Measurements from ENCODE around the gene RHBDL3.

Gene RHBDL3

DNA sequence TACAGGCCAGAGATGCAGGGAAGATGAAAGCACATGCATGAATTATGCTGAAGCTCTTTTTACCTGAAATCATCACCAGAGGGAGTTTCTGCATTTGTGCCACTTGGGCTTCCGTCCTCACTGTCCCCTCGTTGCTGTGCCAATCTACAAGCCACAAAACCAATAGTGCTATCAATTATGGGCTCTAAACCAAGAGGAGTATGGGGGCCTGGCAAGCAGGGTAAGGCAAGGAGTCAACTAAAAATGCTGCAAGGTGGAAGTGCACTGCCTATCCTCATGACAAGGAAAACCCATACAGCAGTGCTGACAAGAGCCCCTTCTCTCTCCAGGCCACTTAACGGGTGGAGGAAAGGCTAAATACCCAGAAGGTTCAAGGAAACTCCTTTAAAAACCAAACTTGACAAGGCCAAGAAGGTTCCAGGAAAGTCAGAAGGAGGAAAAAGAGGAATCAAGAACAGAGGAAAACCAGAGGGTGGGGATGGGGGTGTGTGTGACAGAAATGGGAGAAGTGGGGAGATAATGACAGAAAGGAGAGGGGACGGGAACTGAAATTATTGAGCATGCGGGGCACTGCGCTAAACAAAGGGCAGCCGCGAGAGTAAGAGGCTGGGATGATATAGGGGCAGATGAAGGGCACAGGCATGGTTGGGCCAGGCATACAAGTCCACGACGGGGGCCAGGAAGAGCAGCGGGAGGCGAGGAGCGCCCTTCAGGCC, 75.7 kb downstream of the RHBDL3 start:
- TF ChIP-seq, protein P1, sequence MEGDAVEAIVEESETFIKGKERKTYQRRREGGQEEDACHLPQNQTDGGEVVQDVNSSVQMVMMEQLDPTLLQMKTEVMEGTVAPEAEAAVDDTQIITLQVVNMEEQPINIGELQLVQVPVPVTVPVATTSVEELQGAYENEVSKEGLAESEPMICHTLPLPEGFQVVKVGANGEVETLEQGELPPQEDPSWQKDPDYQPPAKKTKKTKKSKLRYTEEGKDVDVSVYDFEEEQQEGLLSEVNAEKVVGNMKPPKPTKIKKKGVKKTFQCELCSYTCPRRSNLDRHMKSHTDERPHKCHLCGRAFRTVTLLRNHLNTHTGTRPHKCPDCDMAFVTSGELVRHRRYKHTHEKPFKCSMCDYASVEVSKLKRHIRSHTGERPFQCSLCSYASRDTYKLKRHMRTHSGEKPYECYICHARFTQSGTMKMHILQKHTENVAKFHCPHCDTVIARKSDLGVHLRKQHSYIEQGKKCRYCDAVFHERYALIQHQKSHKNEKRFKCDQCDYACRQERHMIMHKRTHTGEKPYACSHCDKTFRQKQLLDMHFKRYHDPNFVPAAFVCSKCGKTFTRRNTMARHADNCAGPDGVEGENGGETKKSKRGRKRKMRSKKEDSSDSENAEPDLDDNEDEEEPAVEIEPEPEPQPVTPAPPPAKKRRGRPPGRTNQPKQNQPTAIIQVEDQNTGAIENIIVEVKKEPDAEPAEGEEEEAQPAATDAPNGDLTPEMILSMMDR (IDR thresholded peaks at IDR 0.05; ENCODE audit: borderline replicate concordance, control extremely low read depth, extremely low read depth, insufficient read depth, missing control alignments), result no peak
- peak; percentile 57 for DNase-seq (ENCODE audit: low spot score)
- in situ Hi-C loops (cut with MboI; ENCODE audit: low sequenced_read_pairs, unreplicated experiment), result no loop called here

DNA sequence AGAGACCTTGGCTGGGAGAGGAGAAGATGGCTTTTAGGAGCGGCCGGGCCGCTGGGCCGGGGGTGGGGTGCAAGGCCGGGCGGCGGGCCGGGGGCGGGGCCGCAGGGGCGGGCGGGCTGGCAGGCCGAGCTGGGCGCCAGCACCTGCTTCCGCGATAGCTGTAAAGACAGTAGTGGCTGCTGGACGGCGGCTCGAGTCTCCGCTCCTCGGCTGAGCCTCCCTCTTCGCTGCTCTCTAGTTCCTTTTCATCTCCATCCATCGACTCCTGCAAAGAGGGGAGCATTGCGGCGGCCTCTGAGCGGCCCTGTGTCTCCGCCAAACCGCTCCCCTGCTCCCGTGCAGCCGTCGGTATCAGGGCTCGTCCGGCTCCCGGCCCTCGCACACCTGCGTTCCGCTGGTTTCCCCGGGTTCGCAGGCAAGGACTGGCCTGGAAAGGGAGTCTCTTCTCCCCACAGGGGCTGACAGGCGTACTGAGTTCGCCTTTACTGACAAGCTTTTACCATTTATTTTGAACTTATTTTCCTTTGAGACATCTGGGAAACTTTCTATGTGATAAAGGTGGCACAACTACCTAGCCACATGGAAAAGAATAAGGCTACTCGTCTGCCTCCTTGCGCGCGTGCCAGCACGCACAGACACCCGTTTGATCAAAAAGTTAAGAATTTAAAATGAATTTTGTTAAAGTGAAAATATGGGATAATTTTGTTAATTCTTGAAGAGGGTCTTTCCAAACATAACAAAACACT, 76.4 kb downstream of the RHBDL3 start, which contains the start of gene C17orf75:
Gene C17orf75 (minus strand): TSS at position 317 of the 746 bp plus-strand sequence. CDS start 34 bp downstream, at position 283.
- peak; percentile 84 for DNase-seq (ENCODE audit: low spot score)
- in situ Hi-C loops (cut with MboI; ENCODE audit: low sequenced_read_pairs, unreplicated experiment), result no loop called here
- TF ChIP-seq, protein P1 (IDR thresholded peaks at IDR 0.05; ENCODE audit: borderline replicate concordance, control extremely low read depth, extremely low read depth, insufficient read depth, missing control alignments), result no peak

DNA sequence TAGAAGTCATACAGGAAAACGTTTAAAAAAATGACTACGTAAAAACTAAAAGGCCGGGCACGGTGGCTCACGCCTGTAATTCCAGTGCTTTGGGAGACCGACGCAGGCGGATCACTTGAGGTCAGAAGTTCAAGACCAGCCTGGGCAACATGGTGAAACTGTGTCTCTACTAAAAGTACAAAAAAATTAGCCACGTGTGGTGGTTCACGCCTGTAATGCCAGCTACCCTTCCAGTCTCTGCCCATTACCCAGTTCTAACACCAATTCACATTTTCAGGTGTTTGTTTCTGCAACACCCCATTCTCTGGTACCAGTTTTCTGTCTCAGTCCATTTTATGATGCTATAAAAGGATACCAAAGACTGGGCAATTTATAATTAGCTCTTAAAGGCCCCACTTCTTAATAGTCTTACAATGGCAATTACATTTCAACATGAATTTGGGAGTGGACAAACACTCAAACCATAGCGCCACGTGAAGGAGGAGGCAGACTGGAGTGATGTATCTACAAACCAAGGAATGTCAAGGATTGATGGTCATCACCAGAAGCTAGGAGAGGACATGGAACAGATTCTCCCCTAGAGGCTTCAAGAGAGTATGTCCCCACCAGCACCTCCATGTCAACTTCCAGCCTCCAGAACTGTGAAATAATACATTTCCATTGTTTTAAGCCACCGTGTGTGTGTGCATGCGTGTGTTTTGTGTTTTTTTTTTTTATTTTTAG, 77.1 kb downstream of the RHBDL3 start:
- TF ChIP-seq, protein P1 (IDR thresholded peaks at IDR 0.05; ENCODE audit: borderline replicate concordance, control extremely low read depth, extremely low read depth, insufficient read depth, missing control alignments), result no peak
- DNase-seq (ENCODE audit: low spot score), result no peak
- in situ Hi-C loops (cut with MboI; ENCODE audit: low sequenced_read_pairs, unreplicated experiment), result no loop called here

DNA sequence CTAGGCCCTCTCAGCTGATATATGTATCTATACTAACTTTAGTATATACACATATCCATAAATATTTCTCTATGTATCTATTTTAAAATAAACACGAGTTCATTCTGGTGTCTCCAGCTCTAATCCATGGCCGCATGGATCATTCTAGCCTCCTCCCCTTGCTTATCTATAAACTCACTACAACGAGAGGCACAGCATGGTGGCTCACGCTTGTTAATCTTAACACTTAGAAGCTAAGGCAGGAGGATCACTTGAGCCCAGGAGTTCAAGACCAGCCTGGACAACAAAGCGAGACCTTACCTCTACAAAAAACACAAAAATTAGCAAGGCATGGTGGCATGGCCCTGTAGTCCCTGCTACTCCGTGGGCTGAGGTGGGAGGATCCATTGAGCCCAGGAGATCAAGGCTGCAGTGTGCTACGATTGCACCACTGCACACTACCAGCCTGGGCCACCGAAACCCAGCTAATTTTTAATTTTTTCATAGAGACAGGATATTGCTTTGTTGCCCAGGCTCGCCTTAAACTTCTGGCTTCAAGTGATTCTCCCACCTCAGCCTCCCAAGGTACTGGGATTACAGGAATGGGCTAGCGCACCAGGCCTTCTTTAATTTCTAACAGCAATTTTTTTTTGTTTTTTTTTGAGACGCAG, 80.4 kb downstream of the RHBDL3 start:
- in situ Hi-C loops (cut with MboI; ENCODE audit: low sequenced_read_pairs, unreplicated experiment), result no loop called here
- TF ChIP-seq, protein P1 (IDR thresholded peaks at IDR 0.05; ENCODE audit: borderline replicate concordance, control extremely low read depth, extremely low read depth, insufficient read depth, missing control alignments), result no peak
- DNase-seq (ENCODE audit: low spot score), result no peak

DNA sequence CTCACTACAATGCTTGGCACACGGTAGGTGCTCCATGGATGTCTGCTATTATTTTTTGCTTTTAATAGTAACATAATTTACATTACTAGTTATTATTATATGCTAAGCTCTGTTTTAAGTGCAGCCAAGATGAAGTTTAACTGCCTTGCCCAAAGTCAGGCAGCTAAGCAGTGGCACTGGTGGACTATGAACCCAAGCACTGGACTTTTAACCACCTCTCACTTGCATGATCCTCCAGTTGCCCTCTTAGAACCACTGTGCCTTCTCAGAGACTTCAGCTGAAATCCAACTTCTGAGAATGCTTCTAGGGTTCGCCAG, 82.8 kb downstream of the RHBDL3 start:
- TF ChIP-seq, protein P1 (IDR thresholded peaks at IDR 0.05; ENCODE audit: borderline replicate concordance, control extremely low read depth, extremely low read depth, insufficient read depth, missing control alignments), result no peak
- no peak for DNase-seq (ENCODE audit: low spot score)
- in situ Hi-C loops (cut with MboI; ENCODE audit: low sequenced_read_pairs, unreplicated experiment), result no loop called here

DNA sequence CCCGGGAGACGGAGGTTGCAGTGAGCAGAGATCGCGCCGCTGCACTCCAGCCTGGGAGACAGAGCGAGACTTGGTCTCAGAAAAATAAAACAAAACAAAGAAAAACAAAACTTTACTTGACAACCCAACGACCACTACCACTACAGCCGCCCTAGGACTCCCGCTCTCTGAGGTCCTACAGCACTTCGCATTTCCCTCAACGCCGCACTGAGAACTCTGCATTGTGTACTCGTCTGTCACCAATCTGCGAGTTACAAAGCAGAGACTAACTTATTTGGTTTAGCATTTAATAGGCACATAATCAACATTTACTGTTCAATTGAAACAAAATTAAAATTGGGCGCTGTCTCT, 83.8 kb downstream of the RHBDL3 start:
- TF ChIP-seq, protein P1 (IDR thresholded peaks at IDR 0.05; ENCODE audit: borderline replicate concordance, control extremely low read depth, extremely low read depth, insufficient read depth, missing control alignments), result no peak
- in situ Hi-C loops (cut with MboI; ENCODE audit: low sequenced_read_pairs, unreplicated experiment), result no loop called here
- DNase-seq (ENCODE audit: low spot score), result no peak

Measured in GM13976 (cell line).